ENCODE measurements around the gene SLC9A9. TPM values are rescaled to one million over a fixed set of nuclear protein-coding genes. Genes with fewer than 3 reads are reported as not detected.

SLC9A9 gene
- total RNA-seq, 1 experiment from 2014 or later = 2.2 TPM

DNA sequence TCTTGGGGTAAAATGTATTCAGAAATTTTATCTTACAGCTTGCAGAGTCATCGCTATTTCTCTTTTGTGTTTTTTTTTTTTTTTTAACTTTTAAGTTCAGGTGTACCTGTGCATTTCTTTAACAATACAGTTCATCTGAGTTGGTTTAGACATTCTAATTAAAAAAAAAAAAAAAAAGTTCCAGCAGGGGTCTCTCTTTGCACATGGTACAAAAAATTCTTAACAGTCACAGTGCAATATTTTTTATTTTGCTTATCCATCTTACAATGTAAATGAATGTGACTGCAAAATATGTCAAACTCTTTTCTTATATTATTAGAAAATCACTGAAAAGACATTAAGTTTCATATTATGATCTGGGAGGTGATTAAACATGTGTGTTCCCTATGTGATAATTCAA is 47.5 kb upstream of the SLC9A9 start:
- Mint-ChIP-seq H3K4me1 (ENCODE audit: insufficient read depth, unreplicated experiment) (peaks cover 7% of the 10 kb centered on the region), H3K36me3 (ENCODE audit: insufficient read depth, unreplicated experiment) (no peaks in the 10 kb centered on the region), H3K27ac (ENCODE audit: low read depth, unreplicated experiment) (no peak overlapping the region), H3K4me3 (ENCODE audit: unreplicated experiment) (no peak overlapping the region), H3K9me3 (ENCODE audit: unreplicated experiment) (no peaks in the 10 kb centered on the region), H3K27me3 (ENCODE audit: insufficient read depth, unreplicated experiment) (no peaks in the 10 kb centered on the region)
- ChIA-PET POLR2A (interaction anchor here (0.7 to 1.5 kb wide), 3 partner anchors 76 to 739 kb away, joined by 3 to 9 read pairs (median 5); partner anchors contain the start of gene DIPK2A), CTCF (interaction anchor here (0.7 to 5.8 kb wide), 20 partner anchors 11 to 1832 kb away, joined by 3 to 63 read pairs (median 4); partner anchors contain the start of gene DIPK2A)
- no TSS peak for BruUV-seq (replicated peaks)
- DNase-seq (ENCODE audit: unreplicated experiment) = peak; percentile 26
- intact Hi-C loops (cut with micrococcal nuclease) = loop anchor here (1.0 to 5.0 kb wide), 3 partner anchors 55 to 1872 kb away; no protein-coding TSS in a partner anchor
- TF ChIP-seq, protein P1, sequence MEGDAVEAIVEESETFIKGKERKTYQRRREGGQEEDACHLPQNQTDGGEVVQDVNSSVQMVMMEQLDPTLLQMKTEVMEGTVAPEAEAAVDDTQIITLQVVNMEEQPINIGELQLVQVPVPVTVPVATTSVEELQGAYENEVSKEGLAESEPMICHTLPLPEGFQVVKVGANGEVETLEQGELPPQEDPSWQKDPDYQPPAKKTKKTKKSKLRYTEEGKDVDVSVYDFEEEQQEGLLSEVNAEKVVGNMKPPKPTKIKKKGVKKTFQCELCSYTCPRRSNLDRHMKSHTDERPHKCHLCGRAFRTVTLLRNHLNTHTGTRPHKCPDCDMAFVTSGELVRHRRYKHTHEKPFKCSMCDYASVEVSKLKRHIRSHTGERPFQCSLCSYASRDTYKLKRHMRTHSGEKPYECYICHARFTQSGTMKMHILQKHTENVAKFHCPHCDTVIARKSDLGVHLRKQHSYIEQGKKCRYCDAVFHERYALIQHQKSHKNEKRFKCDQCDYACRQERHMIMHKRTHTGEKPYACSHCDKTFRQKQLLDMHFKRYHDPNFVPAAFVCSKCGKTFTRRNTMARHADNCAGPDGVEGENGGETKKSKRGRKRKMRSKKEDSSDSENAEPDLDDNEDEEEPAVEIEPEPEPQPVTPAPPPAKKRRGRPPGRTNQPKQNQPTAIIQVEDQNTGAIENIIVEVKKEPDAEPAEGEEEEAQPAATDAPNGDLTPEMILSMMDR (IDR thresholded peaks at IDR 0.05; ENCODE audit: unreplicated experiment) = no peak

DNA sequence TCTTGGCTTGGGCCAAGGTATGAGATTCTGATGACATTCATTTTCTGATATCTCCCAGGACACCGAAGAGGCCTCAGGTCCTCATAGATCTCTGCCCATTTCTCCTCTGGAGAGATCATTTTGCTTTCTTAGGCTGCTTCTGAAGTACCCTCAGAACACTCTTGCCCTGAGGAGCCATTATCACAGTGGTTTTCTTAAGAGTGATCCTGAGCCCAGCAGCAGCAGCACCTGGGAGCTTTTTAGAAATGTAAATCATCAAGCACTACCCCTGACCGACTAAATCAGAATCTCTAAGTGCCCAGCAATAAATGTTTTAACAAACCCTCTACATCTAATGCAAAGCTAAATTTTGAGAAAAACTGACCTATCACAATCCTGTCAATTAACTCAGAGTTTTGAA is 40.6 kb upstream of the SLC9A9 start:
- POLR2A ChIA-PET = no interaction called here
- intact Hi-C loops (cut with micrococcal nuclease) = no loop called here
- CTCF ChIA-PET = interaction anchor here (1.0 kb wide), 1 partner anchor 63 kb away, joined by 3 read pairs; no protein-coding TSS in a partner anchor

GRCh38 chr3:143888166-143888565 is 39.9 kb upstream of the SLC9A9 start:
- no peaks in the 10 kb centered on the region for H3K36me3 Mint-ChIP-seq (ENCODE audit: insufficient read depth, unreplicated experiment)
- H3K4me1 Mint-ChIP-seq (ENCODE audit: insufficient read depth, unreplicated experiment) = peaks cover 4% of the 10 kb centered on the region
- H3K27ac Mint-ChIP-seq (ENCODE audit: low read depth, unreplicated experiment) = no peak overlapping the region
- H3K27me3 Mint-ChIP-seq (ENCODE audit: insufficient read depth, unreplicated experiment) = no peaks in the 10 kb centered on the region
- ChIA-PET CTCF (interaction anchor here (0.5 kb wide), 1 partner anchor 85 kb away, joined by 3 read pairs; no protein-coding TSS in a partner anchor), POLR2A (no interaction called here)
- BruUV-seq (replicated peaks) = no TSS peak
- intact Hi-C loops (cut with micrococcal nuclease) = no loop called here
- TF ChIP-seq, protein P1 (IDR thresholded peaks at IDR 0.05; ENCODE audit: unreplicated experiment) = no peak
- no peak for DNase-seq (ENCODE audit: unreplicated experiment)
- H3K4me3 Mint-ChIP-seq (ENCODE audit: unreplicated experiment) = no peak overlapping the region
- H3K9me3 Mint-ChIP-seq (ENCODE audit: unreplicated experiment) = no peaks in the 10 kb centered on the region

More for the DNA sequence above, 40.6 kb upstream of the SLC9A9 start:
- TF ChIP-seq, protein P1 (IDR thresholded peaks at IDR 0.05; ENCODE audit: unreplicated experiment) = no peak
- Mint-ChIP-seq H3K9me3 (ENCODE audit: unreplicated experiment) (no peaks in the 10 kb centered on the region), H3K27me3 (ENCODE audit: insufficient read depth, unreplicated experiment) (no peaks in the 10 kb centered on the region), H3K27ac (ENCODE audit: low read depth, unreplicated experiment) (no peak overlapping the region), H3K4me3 (ENCODE audit: unreplicated experiment) (no peak overlapping the region), H3K4me1 (ENCODE audit: insufficient read depth, unreplicated experiment) (no peaks in the 10 kb centered on the region), H3K36me3 (ENCODE audit: insufficient read depth, unreplicated experiment) (no peaks in the 10 kb centered on the region)
- DNase-seq (ENCODE audit: unreplicated experiment) = no peak
- BruUV-seq (replicated peaks) = no TSS peak

DNA sequence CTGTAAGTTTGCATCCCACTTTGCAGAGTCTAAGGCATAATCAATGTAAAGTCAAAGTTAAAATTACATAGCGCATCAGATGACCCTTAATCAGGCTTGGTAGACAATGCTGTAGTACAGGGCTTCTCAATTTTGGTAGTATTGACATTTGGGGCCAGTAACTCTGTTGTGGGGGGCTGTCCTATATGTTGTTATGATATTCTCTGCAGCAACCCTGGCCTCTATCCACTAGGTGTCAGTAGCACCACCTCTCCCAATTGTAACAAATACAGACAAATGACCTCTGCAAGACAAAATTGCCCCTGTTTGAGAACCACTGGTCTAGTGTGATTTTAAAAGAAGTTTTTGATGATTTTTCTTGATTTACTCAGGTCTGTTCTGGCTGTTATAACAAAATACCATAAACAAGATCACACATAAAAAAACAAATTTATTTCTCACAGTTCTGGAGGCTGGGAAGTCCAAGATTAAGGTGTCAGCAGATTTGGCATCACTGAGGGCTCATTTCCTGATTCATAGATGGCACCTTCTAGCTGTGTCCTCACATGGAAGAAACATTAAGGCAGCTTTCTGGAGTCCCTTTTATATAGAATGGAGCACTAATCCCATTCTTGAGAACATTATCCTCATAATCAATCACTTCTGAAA is 37.6 kb upstream of the SLC9A9 start:
- Mint-ChIP-seq H3K9me3 (ENCODE audit: unreplicated experiment) (no peaks in the 10 kb centered on the region), H3K4me1 (ENCODE audit: insufficient read depth, unreplicated experiment) (peaks cover 11% of the 10 kb centered on the region), H3K27me3 (ENCODE audit: insufficient read depth, unreplicated experiment) (no peaks in the 10 kb centered on the region), H3K36me3 (ENCODE audit: insufficient read depth, unreplicated experiment) (no peaks in the 10 kb centered on the region), H3K27ac (ENCODE audit: low read depth, unreplicated experiment) (no peak overlapping the region), H3K4me3 (ENCODE audit: unreplicated experiment) (no peak overlapping the region)
- ChIA-PET POLR2A (interaction anchor here (3.5 to 4.0 kb wide), 2 partner anchors 37 to 86 kb away, joined by 18 to 23 read pairs; partner anchors contain the start of genes DIPK2A and SLC9A9), CTCF (interaction anchor here (0.6 to 4.8 kb wide), 47 partner anchors 8 to 1518 kb away, joined by 3 to 63 read pairs (median 4); partner anchors contain the start of genes DIPK2A and SLC9A9)
- TF ChIP-seq, protein P1 (IDR thresholded peaks at IDR 0.05; ENCODE audit: unreplicated experiment) = peak; percentile 76
- BruUV-seq (replicated peaks) = no TSS peak
- DNase-seq (ENCODE audit: unreplicated experiment) = peak; percentile 65
- intact Hi-C loops (cut with micrococcal nuclease) = loop anchor here (1.0 kb wide), 2 partner anchors 65 to 111 kb away; no protein-coding TSS in a partner anchor

All from MCF 10A (cell line).